ENCODE measurements around the gene DAD1. TPM values are rescaled to one million over a fixed set of nuclear protein-coding genes. Genes with fewer than 3 reads are reported as not detected.

Gene DAD1
- polyA plus RNA-seq, 1 of the 3 experiments (the other 2 are of a cell fraction), result 406 TPM

- no peak for TF ChIP-seq FOXM1 (IDR thresholded peaks at IDR 0.05; ENCODE audit: low read depth)
- TF ChIP-seq REST (IDR thresholded peaks at IDR 0.05; ENCODE audit: low read depth, low read length), result no peak
- TF ChIP-seq CHD2 (IDR thresholded peaks at IDR 0.05; ENCODE audit: low read length, partially characterized antibody), result no peak
- TF ChIP-seq TCF12 (IDR thresholded peaks at IDR 0.05), result no peak
- no peak for TF ChIP-seq USF1 (IDR thresholded peaks at IDR 0.05; ENCODE audit: borderline replicate concordance, low read depth)
- TF ChIP-seq RCOR1 (IDR thresholded peaks at IDR 0.05; ENCODE audit: low read length), result no peak
- no peak for TF ChIP-seq SIN3A (IDR thresholded peaks at IDR 0.05; ENCODE audit: borderline replicate concordance, low read depth, low read length)
- no peak for TF ChIP-seq ZBTB33 (IDR thresholded peaks at IDR 0.05; ENCODE audit: borderline replicate concordance, low read depth)
- no peak for TF ChIP-seq CTCF (IDR thresholded peaks at IDR 0.05)
- no peak for TF ChIP-seq MEF2A (IDR thresholded peaks at IDR 0.05; ENCODE audit: borderline replicate concordance, low read depth)
- no peak for TF ChIP-seq GATA2 (CRISPR knock-in tag; IDR thresholded peaks at IDR 0.05)
- no peak for TF ChIP-seq GABPA (IDR thresholded peaks at IDR 0.05; ENCODE audit: low read depth)
- no peak for TF ChIP-seq EZH2phosphoT487 (IDR thresholded peaks at IDR 0.05; ENCODE audit: borderline replicate concordance, low read depth)
- TF ChIP-seq FOSL2 (IDR thresholded peaks at IDR 0.05; ENCODE audit: borderline replicate concordance, low read depth), result no peak
- no peak for TF ChIP-seq ELF1 (IDR thresholded peaks at IDR 0.05)
- CTCF ChIA-PET, result interaction anchor here (0.8 to 3.2 kb wide), 5 partner anchors 8 to 319 kb away, joined by 3 to 12 read pairs (median 4); no protein-coding TSS in a partner anchor
Measured at GRCh38 chr14:22534547-22534946, 54.5 kb downstream of the DAD1 start.

More at GRCh38 chr14:22534547-22534946, 54.5 kb downstream of the DAD1 start:
- no peak overlapping the region for H2AFZ ChIP-seq (ENCODE audit: low read depth)
- H3K27ac ChIP-seq (ENCODE audit: low read depth in 2 of 2, low read length in 1 of 2), result no peak overlapping the region
- no peak for DNase-seq
- no peaks in the 10 kb centered on the region for H3K36me3 ChIP-seq (replicated peaks in 1 of 2; ENCODE audit: control insufficient read depth in 1 of 2, insufficient read depth in 2 of 2, low read length in 1 of 2)
- peaks cover 0 to 34% of the 10 kb centered on the region in 2 experiments; a peak in 3 of 4 replicates for H3K4me1 ChIP-seq (ENCODE audit: control insufficient read depth in 1 of 2, insufficient read depth in 2 of 2, low read depth in 1 of 2, low read length in 1 of 2)
- POLR2A ChIA-PET, result no interaction called here
- H3K79me2 ChIP-seq (ENCODE audit: insufficient read depth), result no peaks in the 10 kb centered on the region
- no peaks in the 10 kb centered on the region for H4K20me1 ChIP-seq (ENCODE audit: insufficient read depth)
- no peak overlapping the region for H3K4me3 ChIP-seq (ENCODE audit: low read depth in 2 of 2, low read length in 1 of 2)
- H3K9me2 ChIP-seq, result no peaks in the 10 kb centered on the region
- H3K27me3 ChIP-seq (ENCODE audit: insufficient read depth), result no peaks in the 10 kb centered on the region
- no peak overlapping the region for H3K4me2 ChIP-seq
- no peak overlapping the region for H3K9ac ChIP-seq
- WGBS (ENCODE audit: low lambda C conversion rate), result 74% methylated on average over 5 of the region's 5 CpGs
- H3F3A ChIP-seq (replicated peaks; ENCODE audit: insufficient read depth), result peaks cover 5% of the 10 kb centered on the region
- no peaks in the 10 kb centered on the region for H3K9me3 ChIP-seq

Data from SK-N-SH (cell line).